HL-60 (cell line): ENCODE measurements around the gene KMT2C.
"Not testable (repeated sequence)": the region's sequence is repeated elsewhere in the genome, so short reads cannot be mapped to it uniquely, and the experiment has no call there.

Experiments used
- GABPA ChIP-seq: IDR thresholded peaks from 2 replicates; pipeline ENCODE4 v1.6.1; 2012; ENCODE audit warnings: low read depth
- POLR2AphosphoS5 ChIP-seq: IDR thresholded peaks from 2 replicates; pipeline ENCODE4 v1.6.1; 2012; ENCODE audit warnings: low read depth
- SPI1 ChIP-seq: IDR thresholded peaks from 2 replicates; pipeline ENCODE4 v1.6.1; 2012; ENCODE audit warnings: low read depth, mild to moderate bottlenecking, borderline replicate concordance
- TF ChIP-seq, protein P1 (sequence below): IDR thresholded peaks from one replicate; pipeline ENCODE4 v1.5.1; 2011; ENCODE audit warnings: low read length, control low read depth, inconsistent platforms; ENCODE audit not compliant: insufficient read depth
- TF ChIP-seq, protein P2 (sequence below): IDR thresholded peaks from 2 replicates; pipeline ENCODE4 v1.6.1; 2012; ENCODE audit warnings: low read depth; ENCODE audit not compliant: insufficient replicate concordance

DNA sequence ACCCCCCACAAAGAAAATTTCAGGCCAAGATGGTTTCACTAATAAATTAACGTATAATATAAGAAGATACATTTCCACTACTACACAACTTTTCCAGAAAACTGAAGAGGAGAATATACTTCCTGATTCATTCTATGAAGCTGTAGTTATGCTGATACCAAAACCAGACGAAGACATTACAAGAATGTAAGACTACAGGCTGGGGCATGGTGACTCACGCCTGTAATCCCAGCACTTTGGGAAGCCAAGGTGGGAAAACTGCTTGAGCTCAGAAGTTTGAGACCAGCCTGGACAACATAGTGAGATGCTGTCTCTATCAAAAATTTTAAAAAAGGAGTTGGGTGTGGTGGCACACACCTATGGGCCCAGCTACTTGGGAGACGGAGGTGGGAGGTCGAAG lies 201.4 kb downstream of the KMT2C start:
- TF ChIP-seq, protein P1, sequence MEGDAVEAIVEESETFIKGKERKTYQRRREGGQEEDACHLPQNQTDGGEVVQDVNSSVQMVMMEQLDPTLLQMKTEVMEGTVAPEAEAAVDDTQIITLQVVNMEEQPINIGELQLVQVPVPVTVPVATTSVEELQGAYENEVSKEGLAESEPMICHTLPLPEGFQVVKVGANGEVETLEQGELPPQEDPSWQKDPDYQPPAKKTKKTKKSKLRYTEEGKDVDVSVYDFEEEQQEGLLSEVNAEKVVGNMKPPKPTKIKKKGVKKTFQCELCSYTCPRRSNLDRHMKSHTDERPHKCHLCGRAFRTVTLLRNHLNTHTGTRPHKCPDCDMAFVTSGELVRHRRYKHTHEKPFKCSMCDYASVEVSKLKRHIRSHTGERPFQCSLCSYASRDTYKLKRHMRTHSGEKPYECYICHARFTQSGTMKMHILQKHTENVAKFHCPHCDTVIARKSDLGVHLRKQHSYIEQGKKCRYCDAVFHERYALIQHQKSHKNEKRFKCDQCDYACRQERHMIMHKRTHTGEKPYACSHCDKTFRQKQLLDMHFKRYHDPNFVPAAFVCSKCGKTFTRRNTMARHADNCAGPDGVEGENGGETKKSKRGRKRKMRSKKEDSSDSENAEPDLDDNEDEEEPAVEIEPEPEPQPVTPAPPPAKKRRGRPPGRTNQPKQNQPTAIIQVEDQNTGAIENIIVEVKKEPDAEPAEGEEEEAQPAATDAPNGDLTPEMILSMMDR: not testable (repeated sequence)
- not testable (repeated sequence) for TF ChIP-seq GABPA, POLR2AphosphoS5, SPI1
- TF ChIP-seq, protein P2, sequence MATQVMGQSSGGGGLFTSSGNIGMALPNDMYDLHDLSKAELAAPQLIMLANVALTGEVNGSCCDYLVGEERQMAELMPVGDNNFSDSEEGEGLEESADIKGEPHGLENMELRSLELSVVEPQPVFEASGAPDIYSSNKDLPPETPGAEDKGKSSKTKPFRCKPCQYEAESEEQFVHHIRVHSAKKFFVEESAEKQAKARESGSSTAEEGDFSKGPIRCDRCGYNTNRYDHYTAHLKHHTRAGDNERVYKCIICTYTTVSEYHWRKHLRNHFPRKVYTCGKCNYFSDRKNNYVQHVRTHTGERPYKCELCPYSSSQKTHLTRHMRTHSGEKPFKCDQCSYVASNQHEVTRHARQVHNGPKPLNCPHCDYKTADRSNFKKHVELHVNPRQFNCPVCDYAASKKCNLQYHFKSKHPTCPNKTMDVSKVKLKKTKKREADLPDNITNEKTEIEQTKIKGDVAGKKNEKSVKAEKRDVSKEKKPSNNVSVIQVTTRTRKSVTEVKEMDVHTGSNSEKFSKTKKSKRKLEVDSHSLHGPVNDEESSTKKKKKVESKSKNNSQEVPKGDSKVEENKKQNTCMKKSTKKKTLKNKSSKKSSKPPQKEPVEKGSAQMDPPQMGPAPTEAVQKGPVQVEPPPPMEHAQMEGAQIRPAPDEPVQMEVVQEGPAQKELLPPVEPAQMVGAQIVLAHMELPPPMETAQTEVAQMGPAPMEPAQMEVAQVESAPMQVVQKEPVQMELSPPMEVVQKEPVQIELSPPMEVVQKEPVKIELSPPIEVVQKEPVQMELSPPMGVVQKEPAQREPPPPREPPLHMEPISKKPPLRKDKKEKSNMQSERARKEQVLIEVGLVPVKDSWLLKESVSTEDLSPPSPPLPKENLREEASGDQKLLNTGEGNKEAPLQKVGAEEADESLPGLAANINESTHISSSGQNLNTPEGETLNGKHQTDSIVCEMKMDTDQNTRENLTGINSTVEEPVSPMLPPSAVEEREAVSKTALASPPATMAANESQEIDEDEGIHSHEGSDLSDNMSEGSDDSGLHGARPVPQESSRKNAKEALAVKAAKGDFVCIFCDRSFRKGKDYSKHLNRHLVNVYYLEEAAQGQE: not testable (repeated sequence)
